Stimulated activated naive CD4-positive, alpha-beta T cell (primary cell): ENCODE data around the gene SORCS2.

Source experiments
- DNase-seq, 6 experiments: peaks; one replicate each; lab custom pipeline; 2025; lab: John Stamatoyannopoulos, UW

SORCS2 gene

DNA sequence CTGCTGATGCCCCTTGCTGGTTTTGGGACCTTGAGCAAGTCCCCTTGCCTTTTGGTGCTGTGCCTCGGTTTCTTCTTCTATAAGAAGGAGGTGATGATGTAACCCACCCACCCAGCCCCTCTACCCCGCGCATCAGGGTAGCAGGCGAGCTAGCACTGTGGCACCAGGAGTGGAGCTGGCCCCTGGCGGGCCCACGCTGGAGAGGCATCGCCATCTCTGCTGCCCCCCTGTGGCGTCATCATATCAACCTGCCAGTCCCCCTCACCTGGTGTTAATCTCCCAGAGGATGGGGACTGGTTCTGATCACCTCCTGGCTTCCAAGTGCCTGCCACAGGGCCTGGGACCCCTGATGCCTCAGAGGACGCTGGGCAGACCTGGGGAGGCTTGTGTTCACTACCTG, 6.3 kb upstream of the SORCS2 start:
- DNase-seq, result no peak

DNA sequence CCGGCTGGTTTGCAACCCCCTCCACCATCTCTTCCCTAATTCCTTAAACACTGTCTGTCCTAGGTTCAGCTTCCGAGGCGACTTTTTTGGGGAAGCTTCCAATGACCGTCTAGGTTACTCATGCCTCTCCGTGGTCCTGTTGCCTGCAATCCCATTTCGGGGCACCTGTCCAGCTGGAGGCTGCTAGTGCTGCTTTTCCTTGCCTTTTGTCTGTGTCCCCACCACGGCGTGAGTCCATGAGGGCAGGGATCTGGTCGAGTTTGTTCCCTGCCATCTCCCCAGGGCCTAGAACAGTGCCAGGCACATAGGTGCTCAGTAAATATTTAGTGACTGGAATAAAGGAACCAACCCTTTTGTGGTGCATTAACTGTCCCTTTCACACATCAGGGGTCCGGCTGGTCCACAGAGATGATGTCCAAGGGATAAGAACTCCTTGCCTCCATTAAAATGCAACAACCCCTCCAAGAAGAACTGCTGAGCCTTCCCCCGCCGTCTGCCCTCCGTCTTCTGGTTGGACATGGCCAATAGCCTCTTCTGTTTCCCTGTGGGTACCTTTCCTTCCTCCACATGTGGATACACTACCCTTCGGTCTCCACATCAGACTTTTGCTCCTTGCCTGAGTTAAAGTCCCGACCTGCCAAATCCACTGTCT, 5.7 kb upstream of the SORCS2 start:
- DNase-seq, result no peak

DNA sequence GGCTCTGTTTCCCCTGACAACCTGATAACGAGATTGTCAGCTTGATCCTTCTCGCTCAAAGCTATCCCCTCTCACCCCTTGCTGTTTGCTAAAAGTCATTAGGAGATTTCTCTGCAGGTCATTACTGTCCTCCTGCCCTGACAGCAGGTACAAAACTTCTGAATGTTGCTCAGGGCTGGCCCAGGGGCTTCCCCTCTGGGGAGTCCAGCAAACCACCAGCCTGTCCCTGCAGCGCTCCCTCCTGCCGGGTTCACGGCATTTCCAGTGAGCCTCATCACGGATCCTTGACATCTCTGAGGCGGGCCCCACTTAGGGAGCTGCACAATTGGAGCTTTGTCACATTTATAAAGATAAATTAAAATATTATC, 5.2 kb upstream of the SORCS2 start:
- DNase-seq, result no peak

DNA sequence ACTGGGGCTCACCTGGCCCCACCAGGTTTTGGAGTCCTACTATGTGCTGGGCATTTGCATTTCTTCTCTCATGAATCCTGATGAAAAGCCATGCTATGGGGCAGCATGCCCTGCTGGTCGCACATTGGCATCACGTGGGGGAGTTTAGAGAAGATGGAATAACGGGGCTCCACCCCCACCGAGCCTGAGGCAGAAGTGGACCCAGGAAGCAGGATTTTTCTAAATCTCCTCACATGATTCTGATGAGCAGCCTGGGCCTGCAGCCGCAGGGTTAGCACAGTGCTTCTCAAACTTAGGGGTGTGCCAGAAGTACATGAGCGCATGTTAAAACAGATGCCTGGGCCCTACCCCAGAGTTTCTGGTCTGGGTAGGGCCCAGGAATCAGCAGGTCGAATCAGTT, 4.6 kb upstream of the SORCS2 start:
- DNase-seq, result no peak

DNA sequence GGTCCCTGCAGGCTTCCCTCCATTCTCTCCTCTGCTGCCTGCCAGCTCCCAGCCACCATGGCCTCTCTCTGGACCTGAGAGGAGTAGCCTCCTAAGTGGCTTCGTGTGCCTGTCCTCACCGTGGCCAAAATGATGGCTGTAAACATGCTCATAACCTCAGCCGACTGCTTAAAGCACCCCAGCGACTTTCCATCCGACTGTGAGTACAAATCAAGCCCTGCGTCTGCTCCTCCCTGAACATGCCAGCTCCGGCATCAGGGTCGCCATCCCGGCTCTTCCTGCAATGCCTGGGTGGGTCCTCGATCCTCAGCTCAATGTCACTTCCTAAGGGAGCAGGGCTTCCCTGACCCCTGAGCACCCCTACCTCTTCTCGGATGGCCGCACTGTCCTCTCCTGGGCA, 3.3 kb upstream of the SORCS2 start:
- no peak for DNase-seq

DNA sequence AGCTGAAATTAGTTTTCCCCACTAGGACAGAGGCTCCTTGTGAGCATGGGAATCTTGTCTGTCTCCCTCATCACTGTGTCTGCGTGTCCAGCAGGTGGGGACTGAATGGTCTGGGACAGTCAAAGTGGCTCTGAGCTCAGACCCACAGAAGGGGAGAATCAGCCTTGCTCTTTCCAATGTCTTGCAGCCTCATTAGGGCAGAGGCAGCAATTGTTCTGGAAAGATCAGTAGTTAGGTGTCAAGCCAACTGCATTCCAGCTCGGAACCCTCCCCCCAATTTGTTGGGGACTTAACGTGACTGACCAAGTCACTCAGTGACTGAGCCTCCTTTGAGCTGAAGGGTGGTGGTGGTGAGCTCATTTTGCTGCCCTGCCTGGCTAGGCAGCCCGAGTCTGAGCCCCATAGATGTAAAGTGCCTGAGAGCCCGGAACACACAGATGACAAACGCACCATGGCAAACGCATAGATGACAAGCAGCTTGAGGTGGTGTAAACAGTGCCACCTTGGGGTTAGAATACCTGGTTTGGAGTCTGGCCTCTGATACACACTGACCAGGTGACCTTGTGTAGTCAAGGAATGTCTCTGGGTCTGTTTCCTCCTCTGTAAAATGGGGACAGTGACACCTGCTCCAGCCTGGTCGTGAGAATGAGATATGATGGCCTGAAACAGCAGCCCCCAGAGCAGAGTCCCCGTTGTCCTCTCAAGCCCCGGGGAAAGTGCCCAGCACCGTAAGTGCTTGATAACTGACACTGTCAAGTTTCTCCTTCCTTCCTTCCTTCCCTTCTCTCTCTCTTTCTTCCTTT, 2.7 kb upstream of the SORCS2 start:
- DNase-seq, result no peak

DNA sequence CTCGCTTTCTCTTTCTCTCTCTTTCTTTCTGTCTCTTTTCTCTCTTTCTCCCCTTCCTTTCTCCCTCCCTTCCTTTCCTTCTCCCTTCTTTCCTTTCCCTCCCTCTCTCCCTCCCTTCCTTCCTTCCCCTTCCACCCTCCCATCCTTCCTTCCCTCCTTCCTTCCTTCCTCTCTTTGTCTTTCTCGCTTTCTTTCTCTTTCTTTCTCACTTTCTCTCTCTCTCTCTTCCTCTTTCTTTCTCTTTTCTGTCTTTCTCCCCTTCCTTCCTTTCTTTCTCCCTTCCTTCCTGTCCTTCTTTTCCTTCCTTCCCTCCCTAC, 2.1 kb upstream of the SORCS2 start:
- DNase-seq, result no peak

DNA sequence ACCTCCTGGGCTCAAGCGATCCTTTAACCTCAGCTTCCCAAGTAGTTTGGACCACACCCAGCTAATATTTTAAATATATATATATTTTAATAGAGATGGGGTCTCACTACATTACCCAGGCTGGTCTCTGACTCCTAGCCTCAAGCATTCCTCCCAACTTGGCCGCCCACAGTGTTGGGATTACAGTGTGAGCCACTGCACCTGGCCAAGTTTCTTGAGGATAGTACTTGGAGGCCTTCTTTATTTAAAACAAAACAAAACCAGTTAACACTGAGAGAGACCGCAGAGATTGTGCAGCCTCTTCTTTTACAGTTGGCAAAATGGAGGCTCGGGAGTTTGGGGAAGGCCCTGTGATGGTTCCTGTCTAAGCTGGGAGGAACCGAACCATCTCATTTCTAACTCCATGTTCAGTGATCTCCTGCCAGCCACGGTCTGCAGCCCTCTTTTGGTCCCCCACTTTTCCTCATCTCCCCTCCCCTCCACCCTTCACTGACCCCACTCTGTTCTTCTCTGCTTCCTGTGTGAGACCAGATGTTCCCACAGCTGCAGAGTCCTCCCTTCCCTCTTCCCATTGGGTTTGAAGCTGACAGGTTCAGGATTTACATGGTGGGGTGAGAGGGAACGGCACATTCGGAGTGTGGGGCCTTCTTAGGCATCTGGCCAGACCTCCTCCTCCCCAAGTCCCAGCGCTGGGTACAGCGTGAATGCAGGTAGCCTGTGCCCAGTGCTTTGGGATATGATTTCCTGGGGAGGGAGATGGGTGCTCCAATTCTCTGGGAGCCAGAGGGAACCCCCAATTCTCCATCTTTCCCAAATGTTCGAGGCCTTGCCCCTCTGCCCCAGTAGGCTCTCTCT, 1.4 kb upstream of the SORCS2 start:
- no peak for DNase-seq

DNA sequence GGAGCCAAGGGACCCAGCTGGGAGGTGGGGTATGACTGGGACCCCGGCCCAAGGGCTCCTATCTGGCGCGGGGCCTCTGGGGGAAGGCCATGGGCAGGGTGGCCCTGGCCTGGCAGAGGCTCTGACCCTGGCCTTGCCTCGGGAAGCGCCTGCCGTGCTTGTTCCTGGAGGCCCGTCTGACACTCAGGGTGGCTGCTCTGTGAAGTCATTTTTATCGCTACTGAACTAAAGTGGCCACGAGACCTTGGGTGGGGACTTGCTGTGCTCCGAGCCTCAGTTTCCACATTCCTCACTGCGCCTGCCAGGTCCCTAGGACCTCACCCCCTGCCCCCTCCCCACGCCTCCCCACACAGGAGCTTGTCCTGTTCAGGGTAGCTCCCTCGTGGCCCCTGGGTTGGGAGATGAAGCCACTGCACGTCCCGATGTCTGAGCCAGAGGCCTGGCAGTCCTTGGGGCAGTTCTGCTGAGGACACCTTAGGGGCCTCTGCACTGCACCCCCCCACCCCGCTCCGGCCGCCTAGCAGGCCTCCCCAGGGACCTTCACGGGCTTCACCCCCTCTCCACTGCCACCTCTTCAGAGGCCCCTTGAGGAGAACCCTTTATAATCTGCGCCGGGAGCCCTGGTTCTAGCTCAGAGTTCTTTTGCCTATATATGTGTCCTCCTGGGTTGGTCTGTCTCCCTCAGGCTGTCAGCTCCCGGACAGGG, 639 bp upstream of the SORCS2 start:
- no peak for DNase-seq

DNA sequence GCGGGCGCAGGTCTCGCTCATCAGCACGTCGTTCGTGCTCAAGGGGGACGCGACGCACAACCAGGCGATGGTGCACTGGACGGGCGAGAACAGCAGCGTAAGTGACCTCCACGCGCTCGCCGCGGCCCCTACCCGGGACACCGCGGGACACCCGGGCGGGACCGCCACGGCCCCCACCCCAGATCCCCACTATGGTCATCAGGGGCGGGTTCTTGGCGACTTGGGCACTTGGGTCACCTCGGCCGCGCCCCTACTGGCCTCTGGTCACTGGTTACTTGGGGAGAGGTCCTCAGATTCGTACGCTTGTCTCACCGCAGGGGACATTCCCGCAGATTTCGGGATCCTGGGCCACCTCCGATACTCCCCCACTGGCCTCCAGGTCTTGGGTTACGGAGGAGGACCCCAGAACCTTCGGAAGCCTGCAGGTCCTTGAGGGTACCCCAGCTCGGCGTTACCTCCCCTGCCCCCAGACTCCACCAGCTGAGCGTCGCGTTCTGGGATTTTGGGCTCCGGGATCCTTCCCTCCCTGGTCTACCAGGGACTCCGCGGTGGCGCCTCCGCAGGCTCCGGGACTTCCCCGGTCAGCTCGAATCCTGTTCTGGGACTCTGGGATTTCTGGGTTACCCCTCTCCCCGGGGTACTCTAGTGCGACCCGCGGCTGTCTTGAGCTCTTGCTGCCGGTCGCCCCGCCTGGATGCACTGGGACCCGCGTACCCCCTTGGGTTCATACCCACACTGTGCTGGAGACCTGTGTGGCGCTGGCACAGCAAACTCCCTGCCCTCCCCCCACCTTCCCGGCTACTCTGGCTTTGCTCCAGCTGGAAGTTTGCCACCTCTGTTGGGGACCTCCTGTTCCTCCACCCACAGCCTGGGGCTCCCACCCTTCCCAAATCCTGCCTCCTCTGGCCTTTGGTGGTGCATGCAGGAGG, 956 bp downstream of the SORCS2 start:
- peak in 1 of 6 experiments; percentile 1 for DNase-seq

DNA sequence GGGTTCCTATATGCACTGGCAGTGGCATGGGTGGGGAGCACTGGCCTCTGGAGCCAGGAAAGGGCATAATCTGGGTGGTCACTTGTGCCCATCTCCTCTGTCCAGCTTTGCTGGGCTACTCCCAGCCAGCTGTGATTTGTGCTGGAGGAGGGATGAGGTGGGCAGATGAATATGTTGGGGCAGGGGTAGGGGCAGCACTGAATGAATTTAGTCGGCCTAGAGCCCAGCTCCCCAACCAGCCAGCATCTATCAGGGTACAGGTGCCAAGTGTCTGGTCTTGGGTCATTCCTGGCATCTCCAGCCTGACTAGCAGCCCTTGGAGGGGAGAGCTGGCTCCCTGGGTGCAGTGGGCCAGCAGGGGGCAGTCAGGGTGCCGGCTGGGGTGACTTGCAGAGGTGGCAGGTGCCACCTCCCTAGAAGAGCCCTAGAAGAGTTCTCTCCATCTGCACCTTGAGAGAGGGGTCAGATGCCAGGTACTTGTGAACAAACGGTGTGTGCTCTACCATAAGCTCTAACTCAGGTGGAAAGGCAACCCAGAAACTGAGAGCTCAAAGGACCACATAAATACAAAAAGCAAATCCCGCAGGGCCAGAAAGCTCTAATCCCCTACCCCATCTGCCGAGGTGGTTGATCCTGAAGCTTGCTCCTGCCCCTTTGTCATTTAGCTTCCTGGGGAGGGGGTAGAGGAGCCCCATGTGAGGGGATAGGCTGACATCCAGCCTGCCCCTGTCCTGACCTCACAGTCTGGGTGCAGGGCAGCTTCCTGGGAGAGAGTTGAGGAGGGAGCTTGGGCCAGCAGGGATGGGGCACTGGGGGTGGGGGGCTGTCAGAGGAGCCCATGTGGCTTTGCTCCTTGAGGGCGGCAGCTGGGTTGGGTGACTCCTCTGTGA, 2.2 kb downstream of the SORCS2 start:
- DNase-seq, result no peak

DNA sequence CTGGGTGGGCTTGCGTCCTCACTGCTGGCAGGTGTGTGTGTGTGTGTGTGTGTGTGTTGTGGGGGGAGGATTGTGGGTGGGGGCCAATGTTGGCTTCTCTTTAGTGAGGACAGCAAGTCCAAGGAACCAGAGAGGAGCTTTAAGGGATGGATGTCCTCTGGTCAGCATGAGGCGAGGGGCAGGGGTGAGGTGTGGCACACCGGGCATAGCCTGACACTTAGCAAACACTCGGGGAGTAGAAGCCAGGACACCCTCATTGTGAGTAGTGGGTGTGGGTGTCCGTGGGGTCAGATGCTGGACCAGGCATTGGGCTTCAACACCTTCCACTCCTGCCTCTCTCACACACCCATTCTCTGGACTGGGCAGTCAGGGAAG, 2.8 kb downstream of the SORCS2 start:
- DNase-seq, result no peak

DNA sequence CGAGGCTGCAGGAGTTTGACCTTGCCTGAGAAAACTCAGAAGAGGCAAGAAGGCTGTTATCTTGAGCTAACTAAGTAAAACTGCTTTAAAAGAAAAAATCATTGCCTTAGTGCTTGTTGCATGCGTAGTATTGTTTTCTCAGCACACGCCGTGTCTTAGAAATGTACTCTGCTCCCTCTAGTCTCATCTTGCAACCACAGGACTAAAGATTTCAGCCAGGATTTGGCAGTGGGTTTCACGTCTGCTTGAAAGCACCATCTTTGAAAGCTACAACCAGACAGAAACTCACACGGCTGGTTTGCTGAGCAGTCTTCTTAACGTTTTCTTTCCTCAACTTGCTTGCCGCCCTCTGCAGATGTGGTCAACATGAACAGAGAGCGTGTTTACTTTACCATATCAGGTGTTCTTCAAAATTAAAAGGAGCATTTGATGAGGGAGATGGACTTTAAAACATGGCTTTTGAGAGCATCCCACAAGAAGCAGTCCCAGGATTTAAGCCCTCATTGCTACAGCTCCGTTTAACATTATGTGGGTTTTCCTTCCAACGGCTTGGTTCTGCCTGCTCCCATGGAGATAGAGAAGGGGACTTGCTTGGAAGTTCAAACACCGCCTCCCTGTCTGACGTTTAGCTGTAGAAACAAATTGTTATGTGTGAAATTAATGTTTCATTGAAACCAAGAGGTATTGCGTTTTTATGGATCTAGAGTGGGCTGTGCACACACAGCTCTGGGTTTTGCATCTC, 3.4 kb downstream of the SORCS2 start:
- DNase-seq, result no peak

DNA sequence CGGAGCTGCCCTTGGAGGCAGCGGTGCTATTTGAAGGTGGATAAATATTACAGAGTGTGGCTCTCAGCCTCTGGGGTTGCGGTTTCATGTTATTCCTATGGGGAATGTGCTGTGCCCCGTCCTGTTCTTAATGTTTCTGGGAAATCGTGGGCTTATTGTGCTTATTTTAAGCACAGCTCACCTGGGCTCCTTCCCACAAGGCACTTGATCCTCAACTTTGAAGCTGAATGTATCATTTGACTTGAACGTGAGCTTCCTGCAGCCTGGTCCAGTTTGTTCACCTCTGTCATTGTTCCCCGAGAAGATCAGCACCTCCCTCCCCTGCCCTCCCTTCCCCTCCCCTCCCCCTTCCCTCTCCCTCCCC, 3.9 kb downstream of the SORCS2 start:
- no peak for DNase-seq

DNA sequence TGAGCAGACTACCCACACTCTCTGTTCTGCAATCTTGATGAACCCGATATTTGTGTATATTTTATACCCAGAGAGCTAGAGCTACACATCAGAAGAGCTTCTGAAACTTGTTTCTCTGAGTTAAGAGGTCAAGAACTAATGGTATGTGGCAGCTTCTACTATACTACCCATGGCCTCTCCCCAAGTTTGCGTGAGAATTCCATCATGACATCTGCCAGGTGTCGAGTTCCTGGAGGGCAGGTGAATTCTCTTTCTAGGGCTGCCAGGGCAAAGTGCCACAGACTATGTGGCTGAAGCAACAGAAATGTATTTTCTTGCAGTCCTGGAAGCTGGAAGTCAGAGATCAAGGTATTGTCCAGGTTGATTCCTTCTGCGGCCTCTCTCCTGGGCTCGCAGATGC, 4.4 kb downstream of the SORCS2 start:
- no peak for DNase-seq

DNA sequence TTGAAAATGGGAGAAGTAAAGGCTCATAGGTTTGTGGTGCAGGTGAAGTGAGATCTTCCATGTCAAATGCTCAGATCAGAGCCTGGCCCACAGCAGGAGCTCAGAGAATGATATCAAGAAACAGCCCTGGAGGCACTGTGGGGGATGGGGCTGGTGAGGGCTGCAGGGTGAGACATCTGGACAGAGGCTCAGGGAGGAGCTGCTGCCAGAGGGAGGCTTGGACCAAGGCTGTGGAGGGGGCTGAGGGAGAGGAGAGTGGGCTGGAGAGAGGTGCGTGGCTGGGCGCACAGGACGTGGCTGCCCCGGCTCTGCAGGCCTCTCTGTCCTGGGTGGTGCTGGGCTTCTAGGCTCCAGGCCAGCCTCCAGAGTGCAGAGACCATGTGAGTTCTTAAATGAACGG, 5.6 kb downstream of the SORCS2 start:
- no peak for DNase-seq

DNA sequence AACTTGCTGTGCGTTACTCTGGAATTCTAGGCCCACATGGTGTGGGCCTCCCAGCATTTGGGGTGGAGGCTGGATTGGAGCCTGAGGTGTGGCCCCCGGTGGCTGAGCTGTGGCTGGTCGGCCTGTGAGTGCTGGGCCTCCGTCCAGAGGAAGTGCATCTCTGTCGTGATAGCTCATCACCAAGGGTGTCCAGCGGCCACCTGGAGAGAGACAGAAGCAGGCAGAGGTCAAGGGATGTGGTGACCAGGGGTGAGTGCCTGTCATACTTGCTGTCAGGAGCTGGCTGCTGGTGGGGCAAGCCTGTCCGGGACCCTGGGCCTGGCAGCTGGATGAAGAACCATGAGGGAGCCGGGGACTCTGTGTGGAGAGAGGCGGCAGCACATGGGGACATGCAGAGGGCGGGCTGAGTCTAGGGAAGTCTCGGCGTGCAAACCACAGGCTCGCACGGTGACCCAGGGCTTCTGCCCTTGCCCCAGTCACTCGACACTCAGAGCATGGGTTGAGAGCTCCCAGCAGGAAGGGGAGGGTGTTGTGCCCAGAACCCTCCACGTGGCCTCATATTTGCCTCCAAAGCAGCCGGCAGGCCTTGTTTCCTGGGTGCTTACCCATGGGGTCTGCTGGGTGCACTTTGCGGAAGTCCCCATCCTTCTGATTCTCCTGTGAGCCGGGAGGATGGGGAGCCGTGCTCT, 6.2 kb downstream of the SORCS2 start:
- no peak for DNase-seq

DNA sequence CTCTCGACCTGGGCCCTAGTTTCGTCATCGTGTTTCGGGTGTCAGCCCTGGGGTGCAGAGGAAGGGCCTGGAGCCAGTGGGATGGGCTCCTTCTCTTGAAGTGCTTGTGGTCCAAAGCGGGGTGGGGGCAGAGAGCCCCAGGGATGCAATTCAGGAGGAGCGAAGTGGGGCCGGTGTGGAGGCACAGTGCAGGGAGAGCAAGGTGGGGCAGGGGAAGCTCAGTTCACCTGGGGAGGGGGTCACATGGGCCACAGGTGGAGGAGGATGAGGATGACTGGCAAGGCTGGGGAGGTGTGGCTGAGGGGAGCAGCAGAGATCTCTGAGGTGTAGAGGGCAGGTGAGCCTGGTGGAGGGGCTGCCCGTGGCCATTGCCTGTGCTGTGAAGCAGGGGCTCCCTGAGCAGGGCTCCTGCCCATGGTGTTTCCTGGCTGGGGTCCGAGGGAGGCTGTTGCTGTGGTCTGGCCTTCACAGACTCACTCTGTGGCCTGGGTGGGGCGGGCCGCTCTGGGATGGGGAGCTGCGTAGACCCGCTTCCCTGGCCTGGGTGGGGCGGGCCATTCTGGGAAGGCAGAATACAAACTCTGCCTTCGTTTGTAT, 6.9 kb downstream of the SORCS2 start:
- DNase-seq, result no peak
